Mammary epithelial cell (primary cell): ENCODE results near the gene MAP2K4.

Experiments used
- EZH2 ChIP-seq: IDR thresholded peaks from 2 replicates; pipeline ENCODE4 v1.6.1; 2012; ENCODE audit warnings: low read length, inconsistent platforms, borderline replicate concordance
- TF ChIP-seq, protein P1 (sequence below), 2 donors: IDR thresholded peaks in 1 of 2; conservative IDR thresholded peaks in 1 of 2; 2 replicates each; pipeline ENCODE4 v1.5.1; 2011 to 2012; ENCODE audit warnings: inconsistent platforms in 2 of 2, low read length in 2 of 2, mild to moderate bottlenecking in 2 of 2, control low read depth in 1 of 2, low read depth in 1 of 2; ENCODE audit not compliant: insufficient read depth in 1 of 2; ENCODE audit errors: extremely low read depth in 1 of 2

DNA sequence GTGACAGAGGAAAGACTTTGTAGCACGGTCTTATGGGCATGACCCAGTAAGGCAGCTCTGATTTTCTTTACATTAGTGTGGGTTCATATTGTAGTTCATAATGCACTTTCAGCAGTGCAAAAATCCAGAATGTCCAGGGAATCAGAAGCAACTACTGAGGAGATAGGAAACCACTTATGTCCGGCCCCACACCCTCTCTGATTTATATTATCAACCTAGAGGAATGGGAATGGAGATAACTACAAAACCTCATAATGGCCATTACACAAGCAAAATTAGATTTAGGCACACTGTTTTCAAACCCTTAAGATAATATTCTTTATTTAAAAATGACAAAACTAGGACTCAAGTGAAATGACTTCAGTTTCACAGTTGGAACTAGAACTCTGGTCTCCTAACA lies 7.9 kb downstream of the MAP2K4 start:
- TF ChIP-seq, protein P1, sequence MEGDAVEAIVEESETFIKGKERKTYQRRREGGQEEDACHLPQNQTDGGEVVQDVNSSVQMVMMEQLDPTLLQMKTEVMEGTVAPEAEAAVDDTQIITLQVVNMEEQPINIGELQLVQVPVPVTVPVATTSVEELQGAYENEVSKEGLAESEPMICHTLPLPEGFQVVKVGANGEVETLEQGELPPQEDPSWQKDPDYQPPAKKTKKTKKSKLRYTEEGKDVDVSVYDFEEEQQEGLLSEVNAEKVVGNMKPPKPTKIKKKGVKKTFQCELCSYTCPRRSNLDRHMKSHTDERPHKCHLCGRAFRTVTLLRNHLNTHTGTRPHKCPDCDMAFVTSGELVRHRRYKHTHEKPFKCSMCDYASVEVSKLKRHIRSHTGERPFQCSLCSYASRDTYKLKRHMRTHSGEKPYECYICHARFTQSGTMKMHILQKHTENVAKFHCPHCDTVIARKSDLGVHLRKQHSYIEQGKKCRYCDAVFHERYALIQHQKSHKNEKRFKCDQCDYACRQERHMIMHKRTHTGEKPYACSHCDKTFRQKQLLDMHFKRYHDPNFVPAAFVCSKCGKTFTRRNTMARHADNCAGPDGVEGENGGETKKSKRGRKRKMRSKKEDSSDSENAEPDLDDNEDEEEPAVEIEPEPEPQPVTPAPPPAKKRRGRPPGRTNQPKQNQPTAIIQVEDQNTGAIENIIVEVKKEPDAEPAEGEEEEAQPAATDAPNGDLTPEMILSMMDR (conservative IDR thresholded peaks at IDR 0.05 in 1 of 2, IDR thresholded peaks at IDR 0.05 in 1 of 2; ENCODE audit: extremely low read depth in 1 of 2, insufficient read depth in 1 of 2, low read depth in 1 of 2, low read length in 2 of 2), result no peak
- no peak for TF ChIP-seq EZH2
